Measurements from ENCODE around the gene IKZF5.

DNA sequence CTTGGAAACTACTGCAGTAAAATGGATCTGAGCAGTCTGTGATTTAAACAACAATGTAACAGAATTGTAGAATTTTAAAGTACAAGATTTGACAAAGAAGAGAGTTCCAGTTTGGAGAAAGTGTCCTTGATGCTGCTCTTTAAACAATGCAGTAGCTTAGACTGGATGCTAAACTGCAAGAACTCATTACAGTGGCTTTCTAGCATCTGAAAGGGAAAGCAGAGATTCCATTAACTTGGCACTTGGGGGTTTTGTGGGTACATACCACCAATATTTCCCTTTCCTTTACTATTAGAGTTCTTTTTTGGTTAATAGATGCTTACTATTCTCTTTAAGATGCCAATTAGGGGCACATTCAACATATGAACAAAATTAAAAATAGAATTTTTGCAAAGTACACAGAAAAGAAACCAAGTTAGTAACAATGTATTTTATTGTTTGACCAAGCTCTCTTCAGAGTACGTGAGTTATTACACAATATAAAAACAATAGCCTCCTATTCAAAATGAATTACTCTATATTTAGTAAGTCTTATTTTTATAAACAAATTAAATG is 16.5 kb downstream of the IKZF5 start:
- TF ChIP-seq, protein P1, sequence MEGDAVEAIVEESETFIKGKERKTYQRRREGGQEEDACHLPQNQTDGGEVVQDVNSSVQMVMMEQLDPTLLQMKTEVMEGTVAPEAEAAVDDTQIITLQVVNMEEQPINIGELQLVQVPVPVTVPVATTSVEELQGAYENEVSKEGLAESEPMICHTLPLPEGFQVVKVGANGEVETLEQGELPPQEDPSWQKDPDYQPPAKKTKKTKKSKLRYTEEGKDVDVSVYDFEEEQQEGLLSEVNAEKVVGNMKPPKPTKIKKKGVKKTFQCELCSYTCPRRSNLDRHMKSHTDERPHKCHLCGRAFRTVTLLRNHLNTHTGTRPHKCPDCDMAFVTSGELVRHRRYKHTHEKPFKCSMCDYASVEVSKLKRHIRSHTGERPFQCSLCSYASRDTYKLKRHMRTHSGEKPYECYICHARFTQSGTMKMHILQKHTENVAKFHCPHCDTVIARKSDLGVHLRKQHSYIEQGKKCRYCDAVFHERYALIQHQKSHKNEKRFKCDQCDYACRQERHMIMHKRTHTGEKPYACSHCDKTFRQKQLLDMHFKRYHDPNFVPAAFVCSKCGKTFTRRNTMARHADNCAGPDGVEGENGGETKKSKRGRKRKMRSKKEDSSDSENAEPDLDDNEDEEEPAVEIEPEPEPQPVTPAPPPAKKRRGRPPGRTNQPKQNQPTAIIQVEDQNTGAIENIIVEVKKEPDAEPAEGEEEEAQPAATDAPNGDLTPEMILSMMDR (IDR thresholded peaks at IDR 0.05): no peak
- TF ChIP-seq POLR2AphosphoS5 (IDR thresholded peaks at IDR 0.05; ENCODE audit: low read depth, low read length): no peak
- TF ChIP-seq TCF7L2 (IDR thresholded peaks at IDR 0.05; ENCODE audit: low read depth, low read length): no peak
- TF ChIP-seq, protein P2, sequence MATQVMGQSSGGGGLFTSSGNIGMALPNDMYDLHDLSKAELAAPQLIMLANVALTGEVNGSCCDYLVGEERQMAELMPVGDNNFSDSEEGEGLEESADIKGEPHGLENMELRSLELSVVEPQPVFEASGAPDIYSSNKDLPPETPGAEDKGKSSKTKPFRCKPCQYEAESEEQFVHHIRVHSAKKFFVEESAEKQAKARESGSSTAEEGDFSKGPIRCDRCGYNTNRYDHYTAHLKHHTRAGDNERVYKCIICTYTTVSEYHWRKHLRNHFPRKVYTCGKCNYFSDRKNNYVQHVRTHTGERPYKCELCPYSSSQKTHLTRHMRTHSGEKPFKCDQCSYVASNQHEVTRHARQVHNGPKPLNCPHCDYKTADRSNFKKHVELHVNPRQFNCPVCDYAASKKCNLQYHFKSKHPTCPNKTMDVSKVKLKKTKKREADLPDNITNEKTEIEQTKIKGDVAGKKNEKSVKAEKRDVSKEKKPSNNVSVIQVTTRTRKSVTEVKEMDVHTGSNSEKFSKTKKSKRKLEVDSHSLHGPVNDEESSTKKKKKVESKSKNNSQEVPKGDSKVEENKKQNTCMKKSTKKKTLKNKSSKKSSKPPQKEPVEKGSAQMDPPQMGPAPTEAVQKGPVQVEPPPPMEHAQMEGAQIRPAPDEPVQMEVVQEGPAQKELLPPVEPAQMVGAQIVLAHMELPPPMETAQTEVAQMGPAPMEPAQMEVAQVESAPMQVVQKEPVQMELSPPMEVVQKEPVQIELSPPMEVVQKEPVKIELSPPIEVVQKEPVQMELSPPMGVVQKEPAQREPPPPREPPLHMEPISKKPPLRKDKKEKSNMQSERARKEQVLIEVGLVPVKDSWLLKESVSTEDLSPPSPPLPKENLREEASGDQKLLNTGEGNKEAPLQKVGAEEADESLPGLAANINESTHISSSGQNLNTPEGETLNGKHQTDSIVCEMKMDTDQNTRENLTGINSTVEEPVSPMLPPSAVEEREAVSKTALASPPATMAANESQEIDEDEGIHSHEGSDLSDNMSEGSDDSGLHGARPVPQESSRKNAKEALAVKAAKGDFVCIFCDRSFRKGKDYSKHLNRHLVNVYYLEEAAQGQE (IDR thresholded peaks at IDR 0.05; ENCODE audit: insufficient read depth in 1 of 2, low read depth in 2 of 2, low read length in 1 of 2): no peak
- TF ChIP-seq SIN3A (IDR thresholded peaks at IDR 0.05; ENCODE audit: borderline replicate concordance, insufficient read depth, low read depth, low read length): no peak
